ENCODE data around the gene PHF1.

The PHF1 gene

DNA sequence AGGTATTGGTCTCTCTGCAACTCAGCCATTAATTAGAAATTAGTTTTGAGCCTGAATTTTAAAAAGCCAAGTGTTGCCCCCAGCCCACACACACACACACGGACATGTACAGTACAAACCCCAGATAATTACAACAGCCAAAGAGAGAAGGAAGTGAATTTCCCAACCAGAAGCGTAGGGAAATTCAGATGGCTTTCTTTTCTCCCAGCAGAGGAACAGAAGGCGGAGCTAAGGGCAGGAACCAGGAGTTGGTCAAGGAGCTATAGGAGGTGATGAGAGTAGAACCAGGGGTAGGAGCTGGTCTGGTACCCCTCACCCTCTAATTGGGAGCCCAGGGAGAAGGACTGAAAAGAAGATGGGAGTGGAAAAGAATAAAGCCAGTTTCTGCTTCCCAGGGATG is 39.6 kb downstream of the PHF1 start:
- no peak overlapping the region for H3K4me3 ChIP-seq (ENCODE audit: low read length, poor library complexity, severe bottlenecking)
- H3K27me3 ChIP-seq (ENCODE audit: insufficient read depth, low read length, poor library complexity, severe bottlenecking) = no peaks in the 10 kb centered on the region
- TF ChIP-seq EZH2phosphoT487 (IDR thresholded peaks at IDR 0.05; ENCODE audit: borderline replicate concordance) (no peak), CTCF (conservative IDR thresholded peaks at IDR 0.05; ENCODE audit: low read length) (no peak)
- H3F3A ChIP-seq (ENCODE audit: low read depth) = no peaks in the 10 kb centered on the region
- no peak overlapping the region for H2AFZ ChIP-seq (ENCODE audit: low read length)
- no peak overlapping the region for H3K4me2 ChIP-seq (ENCODE audit: low read depth, low read length, poor library complexity, severe bottlenecking)
- peaks cover 7% of the 10 kb centered on the region for H3K4me1 ChIP-seq (ENCODE audit: insufficient read depth, low read length, poor library complexity, severe bottlenecking)
- H3K9me2 ChIP-seq (replicated peaks; ENCODE audit: low read depth, low read length) = no peaks in the 10 kb centered on the region
- no peaks in the 10 kb centered on the region for H4K20me1 ChIP-seq (ENCODE audit: insufficient read depth, low read length, poor library complexity, severe bottlenecking)
- H3K9me3 ChIP-seq (ENCODE audit: insufficient read depth, low read depth, low read length) = no peaks in the 10 kb centered on the region
- no peaks in the 10 kb centered on the region for H3K36me3 ChIP-seq (ENCODE audit: insufficient read depth, low read length)
- H3K9ac ChIP-seq (ENCODE audit: low read depth, low read length, poor library complexity, severe bottlenecking) = no peak overlapping the region
- H3K79me2 ChIP-seq (ENCODE audit: insufficient read depth, low read length) = peaks cover 10% of the 10 kb centered on the region

- H2AFZ ChIP-seq (ENCODE audit: low read length) = no peak overlapping the region
- H4K20me1 ChIP-seq (ENCODE audit: insufficient read depth, low read length, poor library complexity, severe bottlenecking) = no peaks in the 10 kb centered on the region
- peaks cover 10% of the 10 kb centered on the region for H3K4me1 ChIP-seq (ENCODE audit: insufficient read depth, low read length, poor library complexity, severe bottlenecking)
- H3K9me3 ChIP-seq (ENCODE audit: insufficient read depth, low read depth, low read length) = no peaks in the 10 kb centered on the region
- no peaks in the 10 kb centered on the region for H3F3A ChIP-seq (ENCODE audit: low read depth)
- H3K4me2 ChIP-seq (ENCODE audit: low read depth, low read length, poor library complexity, severe bottlenecking) = no peak overlapping the region
- H3K79me2 ChIP-seq (ENCODE audit: insufficient read depth, low read length) = peaks cover 15% of the 10 kb centered on the region
- TF ChIP-seq EZH2phosphoT487 (IDR thresholded peaks at IDR 0.05; ENCODE audit: borderline replicate concordance) = no peak
- TF ChIP-seq CTCF (conservative IDR thresholded peaks at IDR 0.05; ENCODE audit: low read length) = no peak
- H3K27me3 ChIP-seq (ENCODE audit: insufficient read depth, low read length, poor library complexity, severe bottlenecking) = no peaks in the 10 kb centered on the region
- H3K9me2 ChIP-seq (replicated peaks; ENCODE audit: low read depth, low read length) = no peaks in the 10 kb centered on the region
- no peak overlapping the region for H3K9ac ChIP-seq (ENCODE audit: low read depth, low read length, poor library complexity, severe bottlenecking)
- no peak overlapping the region for H3K4me3 ChIP-seq (ENCODE audit: low read length, poor library complexity, severe bottlenecking)
- no peaks in the 10 kb centered on the region for H3K36me3 ChIP-seq (ENCODE audit: insufficient read depth, low read length)
These were observed 40.8 kb downstream of the PHF1 start for GRCh38 chr6:33451606-33452005.

GRCh38 chr6:33452496-33452895 is 41.7 kb downstream of the PHF1 start:
- no peak for TF ChIP-seq CTCF (conservative IDR thresholded peaks at IDR 0.05; ENCODE audit: low read length)
- no peak for TF ChIP-seq EZH2phosphoT487 (IDR thresholded peaks at IDR 0.05; ENCODE audit: borderline replicate concordance)
- Histone ChIP-seq H3K36me3 (ENCODE audit: insufficient read depth, low read length) (no peaks in the 10 kb centered on the region), H3K27me3 (ENCODE audit: insufficient read depth, low read length, poor library complexity, severe bottlenecking) (no peaks in the 10 kb centered on the region)

More at GRCh38 chr6:33452496-33452895, 41.7 kb downstream of the PHF1 start:
- no peak overlapping the region for H3K9ac ChIP-seq (ENCODE audit: low read depth, low read length, poor library complexity, severe bottlenecking)
- peaks cover 15% of the 10 kb centered on the region for H3K79me2 ChIP-seq (ENCODE audit: insufficient read depth, low read length)
- H3F3A ChIP-seq (ENCODE audit: low read depth) = no peaks in the 10 kb centered on the region
- H3K4me3 ChIP-seq (ENCODE audit: low read length, poor library complexity, severe bottlenecking) = no peak overlapping the region
- no peaks in the 10 kb centered on the region for H4K20me1 ChIP-seq (ENCODE audit: insufficient read depth, low read length, poor library complexity, severe bottlenecking)
- H3K9me2 ChIP-seq (replicated peaks; ENCODE audit: low read depth, low read length) = no peaks in the 10 kb centered on the region
- peaks cover 10% of the 10 kb centered on the region for H3K4me1 ChIP-seq (ENCODE audit: insufficient read depth, low read length, poor library complexity, severe bottlenecking)
- no peak overlapping the region for H2AFZ ChIP-seq (ENCODE audit: low read length)
- H3K4me2 ChIP-seq (ENCODE audit: low read depth, low read length, poor library complexity, severe bottlenecking) = peak overlapping the region; percentile 88
- H3K9me3 ChIP-seq (ENCODE audit: insufficient read depth, low read depth, low read length) = no peaks in the 10 kb centered on the region

Data from Loucy (cell line).